B cell (primary cell): ENCODE results near the gene ANKS4B. TPM values are rescaled to one million over a fixed set of nuclear protein-coding genes. Genes with fewer than 3 reads are reported as not detected.

Experiments
- ATAC-seq: fragments of 200-7000 bp; cut with Tn5 transposase; one replicate; pipeline ENCODE4 v1.10.0; 2021; ENCODE audit warnings: low read depth, mild to moderate bottlenecking, moderate number of reproducible peaks, moderate library complexity
- CTCF ChIA-PET: fragments of 350-600 bp; sonication (Branson Sonifier 250); formaldehyde crosslinking; loops from one replicate; lab custom pipeline; 2021; ENCODE audit warnings: antibody characterized with exemption, inconsistent platforms; lab: Charles Lee
- POLR2A ChIA-PET: fragments of 350-600 bp; sonication (Branson Sonifier 250); formaldehyde crosslinking; loops from one replicate; lab custom pipeline; 2021; ENCODE audit warnings: antibody characterized with exemption; lab: Charles Lee
- DNase-seq: peaks from one replicate; pipeline ENCODE4 v3.0.0; 2013
- H2AFZ ChIP-seq: 2 replicates; pipeline ENCODE4 v1.6.1; 2012; ENCODE audit warnings: mild to moderate bottlenecking, low read depth, low read length; ENCODE audit not compliant: insufficient read depth, poor library complexity, severe bottlenecking
- H3K27ac ChIP-seq, 2 donors: 1 replicate in 1 of 2; 2 replicates in 1 of 2; pipeline ENCODE4 v1.5.1; 2012 to 2013; ENCODE audit warnings: low read length in 2 of 2, mild to moderate bottlenecking in 2 of 2, moderate library complexity in 1 of 2
- H3K27me3 ChIP-seq, 4 experiments: fragments of 200-600 bp in 1 of 4; sonication (generic) in 1 of 4; replicated peaks in 1 of 4; 1 replicate in 2 of 4; 2 replicates in 2 of 4; pipeline versions ENCODE4 v1.6.1 to v1.7.0; 2013 to 2016; ENCODE audit warnings: low read length in 3 of 4, mild to moderate bottlenecking in 2 of 4, mixed read lengths in 1 of 4, moderate library complexity in 1 of 4; ENCODE audit not compliant: insufficient read depth in 4 of 4, control insufficient read depth in 3 of 4; ENCODE audit errors: control extremely low read depth in 1 of 4
- H3K36me3 ChIP-seq, 2 experiments: replicated peaks in 1 of 2; 1 replicate in 1 of 2; 2 replicates in 1 of 2; pipeline versions ENCODE4 v1.6.1 to v1.7.1; 2013; ENCODE audit warnings: low read length in 1 of 2; ENCODE audit not compliant: insufficient read depth in 2 of 2, control insufficient read depth in 1 of 2; ENCODE audit errors: control extremely low read depth in 1 of 2, extremely low read depth in 1 of 2
- H3K4me1 ChIP-seq, 2 donors: fragments of 200-600 bp in 1 of 2; sonication (generic) in 1 of 2; 1 replicate in 1 of 2; 2 replicates in 1 of 2; pipeline versions ENCODE4 v1.5.1 to v1.6.1; 2013 to 2017; ENCODE audit warnings: low read length in 2 of 2; ENCODE audit not compliant: control insufficient read depth in 2 of 2, insufficient read depth in 2 of 2
- H3K4me2 ChIP-seq: replicated peaks from 2 replicates; pipeline ENCODE3; 2012; ENCODE audit warnings: mild to moderate bottlenecking, low read depth, low read length; ENCODE audit not compliant: poor library complexity, severe bottlenecking
- H3K4me3 ChIP-seq, 5 experiments: fragments of 200-600 bp in 1 of 5; sonication (generic) in 1 of 5; 1 replicate in 3 of 5; 2 replicates in 2 of 5; pipeline versions ENCODE4 v1.5.1 to v1.7.0; 2011 to 2016; ENCODE audit warnings: low read length in 4 of 5, mild to moderate bottlenecking in 4 of 5, low read depth in 2 of 5, control low read depth in 1 of 5, moderate library complexity in 1 of 5; ENCODE audit not compliant: insufficient read depth in 1 of 5; ENCODE audit errors: control extremely low read depth in 1 of 5, extremely low read depth in 1 of 5
- H3K79me2 ChIP-seq: fragments of 200-600 bp; sonication (generic); one replicate; pipeline ENCODE4 v1.6.0; 2016; ENCODE audit warnings: low read length; ENCODE audit not compliant: control insufficient read depth, insufficient read depth
- H3K9ac ChIP-seq: fragments of 200-600 bp; sonication (generic); 2 replicates; pipeline ENCODE4 v1.6.1; 2017; ENCODE audit warnings: mild to moderate bottlenecking, low read length, moderate library complexity
- H3K9me3 ChIP-seq, 3 donors: one replicate each; pipeline versions ENCODE4 v1.6.1 to v1.7.1; 2013; ENCODE audit warnings: low read length in 2 of 3; ENCODE audit not compliant: control insufficient read depth in 2 of 3, insufficient read depth in 1 of 3; ENCODE audit errors: control extremely low read depth in 1 of 3
- H4K20me1 ChIP-seq: 2 replicates; pipeline ENCODE4 v1.6.0; 2012; ENCODE audit warnings: mild to moderate bottlenecking, low read length; ENCODE audit not compliant: insufficient read depth, control insufficient read depth, poor library complexity, severe bottlenecking
- H3K27ac Mint-ChIP-seq: one replicate; pipeline ENCODE4 v1.8.0; 2021; ENCODE audit warnings: mixed read lengths
- H3K27me3 Mint-ChIP-seq: one replicate; pipeline ENCODE4 v1.8.0; 2021; ENCODE audit warnings: mixed read lengths
- H3K4me1 Mint-ChIP-seq: one replicate; pipeline ENCODE4 v1.8.0; 2021; ENCODE audit warnings: mixed read lengths
- H3K4me3 Mint-ChIP-seq: one replicate; pipeline ENCODE4 v1.8.0; 2021; ENCODE audit warnings: mixed read lengths
- H3K9me3 Mint-ChIP-seq: one replicate; pipeline ENCODE4 v1.8.0; 2022; ENCODE audit warnings: mixed read lengths; ENCODE audit not compliant: insufficient read depth
- CTCF ChIP-seq: fragments of 200-600 bp; IDR thresholded peaks from one replicate; pipeline ENCODE4 v1.8.0; 2022; ENCODE audit warnings: antibody characterized with exemption, mild to moderate bottlenecking
- EZH2 ChIP-seq: IDR thresholded peaks from 2 replicates; pipeline ENCODE4 v1.6.1; 2012; ENCODE audit warnings: borderline replicate concordance, low read depth, mild to moderate bottlenecking, moderate library complexity, low read length; ENCODE audit not compliant: insufficient read depth, poor library complexity, severe bottlenecking
- WGBS: methylation state at CpG from one replicate; pipeline ENCODE4 v1.1.5; 2013; ENCODE audit warnings: missing lambda C conversion rate; ENCODE audit not compliant: insufficient coverage; 5-methylcytosine and 5-hydroxymethylcytosine counted together
- intact Hi-C: fragments of 100-400 bp; cut with micrococcal nuclease; formaldehyde crosslinking; loops from one replicate; pipeline ENCODE4 v1.10.0; 2022
- polyA plus RNA-seq: library from polyadenylated mRNA; depleted of rRNA; stranded (reverse); fragments of >200 nt; gene quantifications from 2 replicates; pipeline ENCODE4 v1.2.3, GENCODE V29; 2012
- total RNA-seq, 2 donors: library from RNA; stranded (reverse); fragments of 120-200 nt in 1 of 2; gene quantifications; 1 replicate in 1 of 2; 2 replicates in 1 of 2; pipeline versions ENCODE4 v1.2.3 to v1.2.4, GENCODE V29; 2013 to 2022

ANKS4B gene
- total and polyA plus RNA-seq, 2 donors (not counting 1 experiment from before 2014, with no cell fraction given) = not detected

GRCh38 chr16:21283521-21284289 lies 50.2 kb downstream of the ANKS4B start:
- no peaks in the 10 kb centered on the region for H4K20me1 ChIP-seq
- peak overlapping the region; percentile 29 to 66 (median 47) for H3K4me3 ChIP-seq
- peak overlapping the region; percentile 72 for H2AFZ ChIP-seq
- peaks cover 23% of the 10 kb centered on the region for H3K27me3 Mint-ChIP-seq
- CTCF ChIA-PET = interaction anchor here (0.6 to 2.0 kb wide), 7 partner anchors 8 to 278 kb away, joined by 3 to 11 read pairs (median 4); no protein-coding TSS in a partner anchor
- POLR2A ChIA-PET = interaction anchor here (0.7 to 0.8 kb wide), 2 partner anchors 17 to 25 kb away, joined by 5 to 6 read pairs; no protein-coding TSS in a partner anchor
- H3K36me3 ChIP-seq = no peaks in the 10 kb centered on the region
- H3K9me3 Mint-ChIP-seq = peaks cover 3% of the 10 kb centered on the region
- DNase-seq (peak; percentile 67), ATAC-seq (peak; percentile 91)
- H3K27me3 ChIP-seq = peaks cover 0 to 17% (median 13%) of the 10 kb centered on the region in 4 experiments
- peak overlapping the region; percentile 87 for H3K4me3 Mint-ChIP-seq
- peak overlapping the region; percentile 62 for H3K9ac ChIP-seq
- peak overlapping the region; percentile 92 for H3K4me2 ChIP-seq
- TF ChIP-seq EZH2 (no peak), CTCF (peak; percentile 37)
- H3K27ac Mint-ChIP-seq = no peak overlapping the region
- intact Hi-C loops = no loop called here
- H3K27ac ChIP-seq = no peak overlapping the region
- H3K79me2 ChIP-seq = no peaks in the 10 kb centered on the region
- H3K4me1 Mint-ChIP-seq = peaks cover 8% of the 10 kb centered on the region
- WGBS = 2% methylated on average over 46 of the region's 67 CpGs
- peaks cover 7 to 9% of the 10 kb centered on the region in 2 donors for H3K4me1 ChIP-seq
- peaks cover 2 to 7% (median 2%) of the 10 kb centered on the region in 3 donors for H3K9me3 ChIP-seq

- ChIA-PET CTCF (interaction anchor here (0.8 to 2.0 kb wide), 3 partner anchors 9 to 127 kb away, joined by 3 to 11 read pairs (median 4); no protein-coding TSS in a partner anchor), POLR2A (no interaction called here)
- H3K9me3 ChIP-seq = peaks cover 2 to 11% (median 3%) of the 10 kb centered on the region in 3 donors
- ATAC-seq = no peak
- H4K20me1 ChIP-seq = no peaks in the 10 kb centered on the region
- peaks cover 6 to 9% of the 10 kb centered on the region in 2 donors for H3K4me1 ChIP-seq
- no peaks in the 10 kb centered on the region for H3K36me3 ChIP-seq
- H2AFZ ChIP-seq = no peak overlapping the region
- H3K4me3 ChIP-seq = peak overlapping the region in 2 of 5 experiments; percentile 47 to 66
- DNase-seq = no peak
- Mint-ChIP-seq H3K27me3 (peaks cover 23% of the 10 kb centered on the region), H3K4me3 (peak overlapping the region; percentile 87), H3K27ac (no peak overlapping the region), H3K4me1 (peaks cover 8% of the 10 kb centered on the region), H3K9me3 (peaks cover 3% of the 10 kb centered on the region)
- no CpG with 5 or more reads among the region's 4 CpGs for WGBS
- H3K27ac ChIP-seq = no peak overlapping the region
- H3K27me3 ChIP-seq = peaks cover 0 to 17% (median 12%) of the 10 kb centered on the region in 4 experiments
- H3K4me2 ChIP-seq = peak overlapping the region; percentile 92
- intact Hi-C loops = no loop called here
- no peaks in the 10 kb centered on the region for H3K79me2 ChIP-seq
- H3K9ac ChIP-seq = peak overlapping the region; percentile 62
- no peak for TF ChIP-seq CTCF
- no peak for TF ChIP-seq EZH2
Observed at GRCh38 chr16:21284414-21284813, 50.9 kb downstream of the ANKS4B start.
